ENCODE results near the gene GUCY2F.
A peak's percentile ranks its signal among the peaks of the same experiment; 100 is the strongest.

GUCY2F gene

GRCh38 chrX:109398833-109399232 is 83.1 kb downstream of the GUCY2F start:
- DNase-seq (ENCODE audit: insufficient read length, low spot score) (no peak), FAIRE-seq (no peak)

- no peak for DNase-seq (ENCODE audit: insufficient read length, low spot score)
- FAIRE-seq = no peak
Observed at GRCh38 chrX:109398061-109398460, 83.8 kb downstream of the GUCY2F start.

GRCh38 chrX:109393859-109394258 is 88.0 kb downstream of the GUCY2F start:
- FAIRE-seq (peak; percentile 83), DNase-seq (ENCODE audit: insufficient read length, low spot score) (no peak)

GRCh38 chrX:109392895-109393294 is 89.0 kb downstream of the GUCY2F start:
- FAIRE-seq (no peak), DNase-seq (ENCODE audit: insufficient read length, low spot score) (no peak)

- DNase-seq (ENCODE audit: insufficient read length, low spot score) (no peak), FAIRE-seq (no peak)
Observed at GRCh38 chrX:109390556-109390955, 91.3 kb downstream of the GUCY2F start.

GRCh38 chrX:109389917-109390316 is 92.0 kb downstream of the GUCY2F start:
- no peak for DNase-seq (ENCODE audit: insufficient read length, low spot score)
- FAIRE-seq = peak; percentile 73

- FAIRE-seq (peak; percentile 83), DNase-seq (ENCODE audit: insufficient read length, low spot score) (no peak)
Observed at GRCh38 chrX:109384699-109385098, 97.2 kb downstream of the GUCY2F start.

- FAIRE-seq (no peak), DNase-seq (ENCODE audit: insufficient read length, low spot score) (no peak)
Observed at GRCh38 chrX:109382332-109382731, 99.6 kb downstream of the GUCY2F start.

- no peak for DNase-seq (ENCODE audit: insufficient read length, low spot score)
- FAIRE-seq = peak; percentile 88
Observed at GRCh38 chrX:109378281-109378680, 103.6 kb downstream of the GUCY2F start.

GRCh38 chrX:109374262-109374960 is 107.5 kb downstream of the GUCY2F start:
- FAIRE-seq = no peak
- DNase-seq (ENCODE audit: insufficient read length, low spot score) = no peak

GRCh38 chrX:109373468-109373867 is 108.4 kb downstream of the GUCY2F start:
- FAIRE-seq (peak; percentile 28), DNase-seq (ENCODE audit: insufficient read length, low spot score) (no peak)

GRCh38 chrX:109372716-109373115 is 109.2 kb downstream of the GUCY2F start:
- FAIRE-seq = no peak

GRCh38 chrX:109372291-109372690 is 109.6 kb downstream of the GUCY2F start:
- no peak for FAIRE-seq
- no peak for DNase-seq (ENCODE audit: insufficient read length, low spot score)

More at GRCh38 chrX:109372716-109373115, 109.2 kb downstream of the GUCY2F start:
- no peak for DNase-seq (ENCODE audit: insufficient read length, low spot score)

- DNase-seq (ENCODE audit: insufficient read length, low spot score) = no peak
- FAIRE-seq = no peak
Observed at GRCh38 chrX:109362101-109362500, 119.8 kb downstream of the GUCY2F start.

- FAIRE-seq = no peak
- no peak for DNase-seq (ENCODE audit: insufficient read length, low spot score)
Observed at GRCh38 chrX:109360301-109360700, 121.6 kb downstream of the GUCY2F start.

- no peak for FAIRE-seq
- no peak for DNase-seq (ENCODE audit: insufficient read length, low spot score)
Observed at GRCh38 chrX:109357706-109358105, 124.2 kb downstream of the GUCY2F start.

GRCh38 chrX:109356684-109357083 is 125.2 kb downstream of the GUCY2F start:
- no peak for FAIRE-seq

GRCh38 chrX:109352066-109352588 is 129.8 kb downstream of the GUCY2F start:
- FAIRE-seq = no peak
- no peak for DNase-seq (ENCODE audit: insufficient read length, low spot score)

More at GRCh38 chrX:109356684-109357083, 125.2 kb downstream of the GUCY2F start:
- no peak for DNase-seq (ENCODE audit: insufficient read length, low spot score)

GRCh38 chrX:109351557-109351956 is 130.3 kb downstream of the GUCY2F start:
- FAIRE-seq = no peak

GRCh38 chrX:109350551-109350950 is 131.3 kb downstream of the GUCY2F start:
- no peak for FAIRE-seq
- no peak for DNase-seq (ENCODE audit: insufficient read length, low spot score)

More at GRCh38 chrX:109351557-109351956, 130.3 kb downstream of the GUCY2F start:
- no peak for DNase-seq (ENCODE audit: insufficient read length, low spot score)

- DNase-seq (ENCODE audit: insufficient read length, low spot score) (no peak), FAIRE-seq (no peak)
Observed at GRCh38 chrX:109350051-109350450, 131.8 kb downstream of the GUCY2F start.

- no peak for DNase-seq (ENCODE audit: insufficient read length, low spot score)
- no peak for FAIRE-seq
Observed at GRCh38 chrX:109347632-109348031, 134.3 kb downstream of the GUCY2F start.

Measured in GM19239 (cell line).